ENCODE data around the gene FOXO1.
A peak's percentile ranks its signal among the peaks of the same experiment; 100 is the strongest.

The FOXO1 gene

GRCh38 chr13:40539576-40540327 lies 126.7 kb downstream of the FOXO1 start:
- no peak for DNase-seq

- no peak for DNase-seq
Measured at GRCh38 chr13:40537146-40537895, 129.1 kb downstream of the FOXO1 start.

- no peak for DNase-seq
Measured at GRCh38 chr13:40536443-40537113, 129.9 kb downstream of the FOXO1 start.

GRCh38 chr13:40535345-40535836 lies 131.1 kb downstream of the FOXO1 start:
- no peak for DNase-seq

GRCh38 chr13:40534456-40534855 lies 132.0 kb downstream of the FOXO1 start:
- no peak for DNase-seq

- no peak for DNase-seq
Measured at GRCh38 chr13:40533072-40533471, 133.4 kb downstream of the FOXO1 start.

- DNase-seq = no peak
Measured at GRCh38 chr13:40530961-40531360, 135.5 kb downstream of the FOXO1 start.

GRCh38 chr13:40528881-40529280 lies 137.6 kb downstream of the FOXO1 start:
- DNase-seq = no peak

- DNase-seq = no peak
Measured at GRCh38 chr13:40527914-40528313, 138.5 kb downstream of the FOXO1 start.

- DNase-seq = no peak
Measured at GRCh38 chr13:40522282-40522681, 144.2 kb downstream of the FOXO1 start.

- no peak for DNase-seq
Measured at GRCh38 chr13:40520916-40521315, 145.5 kb downstream of the FOXO1 start.

GRCh38 chr13:40519637-40520036 lies 146.8 kb downstream of the FOXO1 start:
- no peak for DNase-seq

GRCh38 chr13:40518481-40518882 lies 148.0 kb downstream of the FOXO1 start:
- peak; percentile 75 for DNase-seq

- peak; percentile 34 for DNase-seq
Measured at GRCh38 chr13:40517486-40518480, 148.7 kb downstream of the FOXO1 start.

- no peak for DNase-seq
Measured at GRCh38 chr13:40515702-40516101, 150.7 kb downstream of the FOXO1 start.

- no peak for DNase-seq
Measured at GRCh38 chr13:40514802-40515201, 151.6 kb downstream of the FOXO1 start.

- no peak for DNase-seq
Measured at GRCh38 chr13:40509876-40510275, 156.6 kb downstream of the FOXO1 start.

- no peak for DNase-seq
Measured at GRCh38 chr13:40508767-40509342, 157.6 kb downstream of the FOXO1 start.

GRCh38 chr13:40508127-40508526 lies 158.3 kb downstream of the FOXO1 start:
- no peak for DNase-seq

GRCh38 chr13:40506592-40507446 lies 159.6 kb downstream of the FOXO1 start:
- no peak for DNase-seq
